NCI-H82 treated with DMSO at 0.1 percent for 48 hours (cell line): Measurements from ENCODE around the gene NRXN2.

Source experiments
- DNase-seq: peaks from one replicate; lab custom pipeline; 2025; ENCODE audit not compliant: unreplicated experiment; lab: John Stamatoyannopoulos, UW

Gene NRXN2

DNA sequence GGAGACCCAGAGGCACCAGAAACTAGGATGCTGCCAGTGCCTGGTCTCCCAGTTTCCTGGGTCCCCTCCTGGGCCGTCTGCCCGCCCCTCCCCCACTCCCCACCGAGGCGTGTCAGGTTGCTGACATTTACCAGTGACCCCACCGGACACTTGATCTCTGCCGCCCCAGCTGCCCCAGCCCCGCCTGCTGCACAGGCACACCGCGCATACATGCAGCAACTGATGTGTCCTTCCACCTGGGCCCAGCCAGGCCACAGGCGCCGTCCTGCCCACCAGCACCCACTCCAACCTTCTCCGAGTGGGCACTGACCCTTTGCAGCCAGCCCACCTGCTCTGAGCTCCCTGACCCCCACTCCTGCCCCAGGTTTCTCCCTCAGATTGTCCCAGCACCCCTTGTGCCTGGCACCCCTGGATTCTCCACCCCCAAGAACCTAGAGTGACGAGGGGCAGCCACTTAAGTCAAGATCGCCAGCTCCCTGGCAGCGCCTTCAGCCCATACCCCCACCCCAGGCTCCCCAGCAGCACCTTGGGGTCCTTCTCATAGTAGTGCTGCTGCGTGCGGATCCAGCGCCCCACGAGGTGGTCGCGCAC lies 36.2 kb upstream of the NRXN2 start:
- no peak for DNase-seq

DNA sequence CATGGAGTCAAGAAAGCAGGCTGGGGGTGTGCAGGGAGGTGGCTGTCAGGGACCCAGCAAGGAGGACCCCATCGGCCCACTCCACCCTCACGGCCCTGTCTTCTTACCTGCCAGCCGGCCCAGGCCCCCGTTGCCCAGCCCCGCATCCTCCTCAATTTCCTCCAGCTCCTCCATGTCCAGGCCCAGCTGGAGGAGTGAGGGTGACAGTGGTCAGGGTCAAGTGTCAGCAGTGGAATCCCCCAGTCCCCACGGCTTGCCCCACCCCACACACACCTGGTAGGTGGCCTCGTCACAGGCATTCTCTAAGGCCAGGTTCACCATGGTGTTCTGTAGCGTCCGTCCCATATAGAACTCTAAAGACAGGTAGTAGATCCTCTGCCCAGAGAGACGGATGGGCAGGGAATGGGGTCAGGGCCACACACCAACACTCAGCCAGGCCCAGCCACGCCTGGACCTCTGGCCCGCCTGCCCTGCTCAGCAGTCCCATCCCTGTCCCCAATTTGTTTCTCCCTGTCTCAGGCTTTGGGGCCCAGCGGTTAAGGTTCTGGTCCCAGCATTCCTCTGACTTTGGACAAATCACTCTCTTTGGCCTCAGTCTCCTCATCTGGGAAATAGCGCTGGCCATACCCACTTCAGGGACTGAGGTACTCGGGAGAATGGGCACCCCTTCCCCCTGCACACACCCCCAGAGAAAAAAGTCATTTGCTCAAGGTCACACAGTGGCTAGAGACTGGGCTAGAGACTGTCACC lies 35.5 kb upstream of the NRXN2 start:
- no peak for DNase-seq

DNA sequence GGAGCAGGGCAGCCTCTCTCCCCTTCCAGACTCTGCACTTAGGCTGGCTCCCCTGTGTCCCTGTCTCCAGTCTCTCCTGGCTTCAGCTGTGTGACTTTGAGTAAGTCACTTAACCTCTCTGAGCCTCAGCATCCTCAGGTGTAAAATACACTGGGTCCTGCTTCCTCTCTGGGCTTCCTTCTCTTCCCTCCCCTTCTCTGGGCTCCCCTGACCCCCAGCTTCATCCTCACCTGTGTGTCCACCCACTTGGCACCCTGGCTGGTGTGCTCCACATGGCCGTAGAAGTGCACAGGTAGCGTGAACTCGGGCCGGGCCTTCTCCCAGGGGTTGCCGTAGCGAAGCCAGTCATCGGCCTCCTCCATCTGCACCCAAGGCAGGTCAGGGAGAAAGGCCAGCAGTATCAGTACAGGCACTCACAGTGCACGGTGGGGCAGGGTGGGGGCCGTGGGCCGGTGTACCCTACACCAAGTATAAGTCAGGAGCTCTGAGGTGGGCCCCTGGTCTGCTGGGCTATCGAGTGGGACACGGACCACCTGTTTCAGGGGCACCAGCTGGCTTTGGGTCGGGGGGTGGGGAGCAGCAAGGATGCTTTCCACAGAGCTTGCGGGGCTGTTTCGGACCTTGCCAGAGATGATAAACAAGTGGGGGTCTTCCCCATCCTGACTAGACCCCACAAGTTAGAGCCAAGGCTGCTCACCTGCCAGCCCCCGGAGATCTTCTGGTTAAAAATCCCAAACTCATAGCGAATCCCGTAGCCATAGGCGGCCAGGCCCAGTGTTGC lies 34.7 kb upstream of the NRXN2 start:
- DNase-seq: no peak

DNA sequence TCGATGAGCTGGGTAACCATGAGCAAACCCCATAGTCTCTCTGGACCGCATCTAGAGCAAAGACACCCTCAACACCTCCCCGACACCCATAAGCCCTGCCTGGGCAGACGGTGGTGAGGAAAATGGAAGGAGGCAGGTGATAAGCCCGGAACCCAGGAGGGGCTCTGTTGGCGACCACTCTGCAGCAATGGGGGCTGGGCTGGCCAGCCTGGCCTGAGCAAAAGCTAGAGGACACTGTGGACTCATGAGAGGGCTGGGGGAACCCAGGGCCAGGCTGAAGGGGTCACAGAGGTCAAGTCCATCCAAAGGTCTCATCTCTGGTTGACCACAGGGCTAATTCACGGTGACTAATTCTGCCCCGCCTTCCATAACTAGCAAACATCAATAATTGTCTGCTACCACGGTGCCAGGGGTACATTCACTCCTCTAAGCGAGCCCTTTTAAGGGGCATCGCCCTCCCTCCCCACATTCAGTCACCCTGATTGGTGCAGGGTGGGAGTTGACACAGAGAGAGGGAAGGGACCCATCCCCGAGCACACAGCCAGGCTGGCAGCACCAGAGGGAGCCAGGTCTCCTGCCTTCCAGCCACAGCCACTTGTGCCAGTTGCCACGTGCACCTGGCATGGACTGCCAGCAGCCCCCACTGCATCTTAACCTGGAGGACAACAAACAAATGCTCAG lies 32.8 kb upstream of the NRXN2 start:
- no peak for DNase-seq

- DNase-seq: no peak
These were observed 32.1 kb upstream of the NRXN2 start for GRCh38 chr11:64754919-64755662.

DNA sequence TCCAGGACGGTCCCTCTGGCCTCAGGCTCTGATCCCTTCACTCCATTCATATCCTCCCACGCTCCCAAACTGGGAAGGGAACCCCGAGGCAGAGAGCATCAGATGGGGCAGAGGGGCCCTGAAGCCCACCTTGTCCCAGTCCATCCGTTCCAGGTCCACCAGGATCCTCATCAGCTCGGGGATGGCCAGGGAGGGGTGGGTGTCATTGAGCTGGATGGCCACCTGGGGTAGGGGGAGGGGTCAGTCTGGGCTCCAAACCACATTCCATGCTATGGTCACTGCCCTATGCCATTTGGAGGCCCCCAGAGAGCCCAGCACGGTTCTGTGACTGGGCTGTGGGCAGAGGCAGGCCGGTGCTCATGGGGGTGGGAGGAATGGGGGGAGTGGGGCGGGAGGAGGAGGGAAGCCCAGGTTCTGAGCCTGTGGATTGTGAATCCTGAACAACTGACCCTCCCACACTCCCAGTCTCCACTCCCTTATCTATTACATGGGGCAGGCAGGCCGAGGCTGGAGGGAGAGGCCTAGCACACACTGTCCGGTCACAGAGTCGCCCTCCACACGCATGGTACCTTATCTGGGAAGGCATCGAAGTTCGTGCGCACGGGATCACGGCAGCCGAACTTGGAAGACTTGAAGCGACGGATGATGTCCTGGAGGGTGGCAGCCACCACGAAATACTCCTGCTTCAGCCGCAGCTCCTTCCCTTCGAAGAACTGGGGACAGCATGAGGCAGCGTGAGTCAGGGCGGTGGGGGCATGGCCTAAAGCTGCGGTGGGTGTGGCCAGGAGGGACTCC lies 31.3 kb upstream of the NRXN2 start:
- DNase-seq: no peak

DNA sequence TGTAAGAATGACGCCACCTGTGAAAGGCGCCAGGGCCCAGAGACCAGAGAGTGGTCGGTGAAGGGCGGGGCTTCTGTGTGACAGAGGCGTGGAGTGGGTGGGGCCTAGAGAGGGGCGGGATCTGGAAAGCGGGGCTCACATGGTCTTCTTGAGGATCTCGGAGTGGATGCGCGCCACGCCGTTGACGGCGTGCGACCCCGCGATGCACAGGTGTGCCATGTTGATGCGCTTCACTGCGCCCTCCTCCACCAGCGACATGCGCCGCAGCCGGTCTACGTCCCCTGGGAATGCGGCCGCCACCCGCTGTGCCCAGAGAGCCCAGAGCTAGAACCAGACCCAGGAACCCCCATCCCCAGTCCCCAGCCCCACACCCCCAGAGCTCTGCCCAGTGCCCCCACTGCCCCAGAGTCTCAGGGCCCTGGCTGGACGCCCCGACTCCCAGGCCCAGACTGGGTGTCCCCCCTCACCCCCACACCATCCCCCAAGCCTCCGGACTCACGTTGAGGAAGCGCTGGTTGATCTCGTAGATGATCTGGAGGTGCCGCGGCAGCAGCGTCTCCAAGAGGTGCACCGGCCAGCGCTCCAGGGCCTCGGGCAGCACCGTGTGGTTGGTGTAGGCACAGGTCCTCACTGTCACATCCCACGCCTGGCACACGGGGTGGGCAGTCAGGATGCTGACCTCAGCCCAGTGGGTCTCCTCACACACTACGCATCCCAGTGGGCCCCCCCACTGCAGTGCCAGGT lies 30.6 kb upstream of the NRXN2 start:
- DNase-seq: no peak

DNA sequence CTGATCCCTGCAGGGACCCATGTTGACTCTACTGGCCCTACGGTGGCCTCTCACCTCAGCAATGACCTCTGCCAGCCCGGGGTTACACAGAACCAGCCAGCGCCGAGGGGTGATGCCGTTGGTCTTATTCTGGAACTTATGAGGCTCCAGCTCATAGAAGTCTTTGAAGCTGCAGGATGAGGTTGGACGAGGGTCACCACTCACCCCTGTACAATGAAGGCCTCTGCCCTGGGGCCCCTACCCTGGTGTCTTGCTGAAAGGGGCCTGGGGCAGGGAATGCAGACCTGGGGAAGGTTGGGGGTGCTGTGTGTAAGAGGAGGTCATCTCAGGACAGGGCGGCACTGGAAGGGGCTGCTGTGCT lies 30.0 kb upstream of the NRXN2 start:
- DNase-seq: no peak

- no peak for DNase-seq
These were observed 29.4 kb upstream of the NRXN2 start for GRCh38 chr11:64752175-64752970.

GRCh38 chr11:64751580-64751979 lies 28.6 kb upstream of the NRXN2 start:
- DNase-seq: no peak

GRCh38 chr11:64751136-64751535 lies 28.1 kb upstream of the NRXN2 start:
- no peak for DNase-seq

- no peak for DNase-seq
These were observed 27.5 kb upstream of the NRXN2 start for GRCh38 chr11:64750361-64751054.

DNA sequence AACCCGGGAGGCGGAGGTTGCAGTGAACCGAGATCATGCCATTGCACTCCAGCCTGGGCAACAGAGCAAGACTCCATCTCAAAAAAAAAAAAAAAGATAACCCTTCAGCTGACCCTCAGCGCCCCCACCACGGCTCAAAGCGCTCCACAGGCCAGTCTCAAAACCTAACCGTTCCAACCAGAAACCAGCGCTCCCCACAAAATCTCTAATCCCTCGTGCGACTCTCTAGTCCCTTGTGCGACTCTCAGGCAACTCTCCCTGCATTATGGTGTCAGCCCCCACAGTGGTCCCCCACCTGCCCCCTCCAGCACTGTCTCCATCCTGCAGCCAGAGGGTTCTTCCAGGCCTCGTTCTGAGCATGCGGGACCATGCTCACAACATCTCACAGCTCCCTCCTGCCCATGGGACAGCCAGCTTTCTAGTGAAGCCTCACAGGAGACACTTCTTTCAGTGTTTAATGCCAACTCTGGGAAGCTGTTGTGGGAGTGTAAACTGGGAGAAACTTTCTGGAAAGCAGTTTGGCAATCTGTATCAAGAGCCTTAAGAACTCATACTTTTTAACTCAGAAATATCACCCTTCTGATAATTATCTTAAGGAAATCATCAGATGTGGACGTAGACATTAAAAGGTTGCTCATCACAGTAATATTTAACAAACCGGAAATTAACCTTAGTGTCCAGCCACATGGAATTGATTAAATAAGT lies 25.1 kb upstream of the NRXN2 start:
- DNase-seq: no peak

DNA sequence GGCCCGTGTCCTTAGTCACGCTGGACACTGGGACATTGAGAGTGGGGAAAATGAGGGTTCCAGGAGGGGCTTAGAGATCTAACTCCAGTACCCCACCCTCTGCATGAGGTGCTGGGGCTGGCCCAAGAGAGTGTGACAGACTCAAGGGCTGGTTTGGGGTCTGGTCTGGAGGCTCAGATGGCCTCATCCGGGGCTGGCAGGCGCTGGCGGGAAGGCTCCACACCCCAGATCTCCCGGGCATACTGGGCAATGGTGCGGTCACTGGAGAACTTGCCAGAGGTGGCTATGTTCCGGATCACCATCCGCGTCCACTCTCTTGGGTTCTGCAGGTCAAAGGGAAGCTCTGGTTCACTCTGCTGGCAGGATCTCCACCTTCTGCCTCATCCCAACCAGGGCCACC lies 23.5 kb upstream of the NRXN2 start:
- no peak for DNase-seq

GRCh38 chr11:64745521-64746328 lies 22.7 kb upstream of the NRXN2 start:
- DNase-seq: no peak

DNA sequence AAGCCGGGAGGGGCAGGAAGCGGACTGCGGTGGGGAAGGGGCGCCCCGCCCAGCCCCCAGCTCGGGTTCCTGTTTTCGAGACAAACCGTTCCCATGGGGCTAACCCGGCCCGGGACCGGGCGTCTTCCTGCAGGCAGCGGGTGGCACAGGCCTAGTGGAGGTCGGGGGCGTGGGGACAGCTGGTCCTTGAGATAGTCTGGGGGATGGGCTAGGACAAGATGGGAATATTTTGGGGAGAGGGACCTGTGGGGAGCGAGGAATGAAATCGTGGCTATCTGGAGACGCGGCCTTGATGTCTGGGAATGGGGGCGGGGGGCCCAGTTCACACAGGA lies 22.2 kb upstream of the NRXN2 start:
- no peak for DNase-seq
